Mammary epithelial cell (primary cell): ENCODE data around the gene SMARCA2.

ENCODE experiments used
- CTCF ChIP-seq, 2 donors: IDR thresholded peaks in 1 of 2; conservative IDR thresholded peaks in 1 of 2; 2 replicates each; pipeline ENCODE4 v1.5.1; 2011 to 2012; ENCODE audit warnings: inconsistent platforms in 2 of 2, low read length in 2 of 2, mild to moderate bottlenecking in 2 of 2, control low read depth in 1 of 2, low read depth in 1 of 2; ENCODE audit not compliant: insufficient read depth in 1 of 2; ENCODE audit errors: extremely low read depth in 1 of 2
- EZH2 ChIP-seq: IDR thresholded peaks from 2 replicates; pipeline ENCODE4 v1.6.1; 2012; ENCODE audit warnings: low read length, inconsistent platforms, borderline replicate concordance

- TF ChIP-seq CTCF (conservative IDR thresholded peaks at IDR 0.05 in 1 of 2, IDR thresholded peaks at IDR 0.05 in 1 of 2; ENCODE audit: extremely low read depth in 1 of 2, insufficient read depth in 1 of 2, low read depth in 1 of 2, low read length in 2 of 2) (no peak), EZH2 (no peak)
These were observed 113.0 kb downstream of the SMARCA2 start for GRCh38 chr9:2128141-2128540.
